Measurements from ENCODE around the gene LIM2. TPM values are rescaled to one million over a fixed set of nuclear protein-coding genes. Genes with fewer than 3 reads are reported as not detected.
A peak's percentile ranks its signal among the peaks of the same experiment; 100 is the strongest.

The LIM2 gene
- total RNA-seq, 4 donors from 2014 or later: not detected

DNA sequence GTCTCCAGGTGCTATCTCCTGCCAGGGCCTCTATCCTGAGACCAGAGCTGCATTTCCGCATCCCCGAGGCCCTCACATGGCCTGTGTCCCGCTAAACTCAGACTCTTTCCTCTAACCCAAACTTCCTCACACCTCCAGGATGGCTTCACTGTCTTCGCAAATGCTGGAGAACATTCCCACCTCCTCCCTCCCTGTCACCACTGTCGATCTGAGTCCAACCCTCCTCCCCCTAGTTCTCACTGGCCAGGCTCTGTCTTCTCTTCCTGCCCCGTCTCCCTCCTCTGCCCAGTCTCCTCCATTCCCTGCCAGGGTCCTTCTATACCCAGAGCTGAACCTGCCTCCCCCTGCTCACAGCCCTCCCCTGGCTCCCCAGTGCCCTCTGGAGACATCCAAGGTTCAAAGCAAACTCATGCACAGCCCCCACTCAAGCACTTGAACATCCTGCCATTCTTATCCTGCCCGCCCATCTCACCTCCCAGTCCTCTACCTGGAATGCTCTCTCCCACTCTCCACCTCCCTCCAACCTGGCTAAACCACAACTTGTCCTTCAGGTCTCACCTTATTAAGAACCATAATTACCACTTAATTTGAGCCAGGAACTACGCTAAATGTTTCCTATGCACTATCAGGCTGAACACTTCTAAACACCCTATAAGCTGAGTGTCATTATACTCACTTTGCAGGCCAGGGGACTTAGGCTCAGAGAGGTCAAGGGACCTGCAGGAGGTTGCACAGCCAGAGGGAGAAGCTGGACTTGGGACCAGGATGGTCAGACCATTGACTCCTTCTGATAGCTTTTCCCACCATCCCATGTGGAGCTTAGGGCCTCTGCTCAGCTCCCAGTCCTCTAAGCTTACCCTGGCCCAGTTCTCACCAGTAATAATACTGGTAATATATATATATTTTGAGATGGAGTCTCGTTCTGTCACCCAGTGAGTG, 44.9 kb downstream of the LIM2 start:
- no peak for DNase-seq (ENCODE audit: low spot score in 2 of 2)
- Histone ChIP-seq H3K27ac (no peak overlapping the region), H3K4me1 (peaks cover 19% of the 10 kb centered on the region), H3K9me3 (no peaks in the 10 kb centered on the region), H3K27me3 (no peaks in the 10 kb centered on the region), H3K4me3 (no peak overlapping the region), H3K36me3 (peaks cover 30% of the 10 kb centered on the region)
- 45% methylated on average over 9 of the region's 9 CpGs for WGBS
- TF ChIP-seq POLR2A (IDR thresholded peaks at IDR 0.05): no peak
- TF ChIP-seq POLR2AphosphoS5 (IDR thresholded peaks at IDR 0.05): no peak
- no peak for TF ChIP-seq EP300 (IDR thresholded peaks at IDR 0.05)
- TF ChIP-seq, protein P1, sequence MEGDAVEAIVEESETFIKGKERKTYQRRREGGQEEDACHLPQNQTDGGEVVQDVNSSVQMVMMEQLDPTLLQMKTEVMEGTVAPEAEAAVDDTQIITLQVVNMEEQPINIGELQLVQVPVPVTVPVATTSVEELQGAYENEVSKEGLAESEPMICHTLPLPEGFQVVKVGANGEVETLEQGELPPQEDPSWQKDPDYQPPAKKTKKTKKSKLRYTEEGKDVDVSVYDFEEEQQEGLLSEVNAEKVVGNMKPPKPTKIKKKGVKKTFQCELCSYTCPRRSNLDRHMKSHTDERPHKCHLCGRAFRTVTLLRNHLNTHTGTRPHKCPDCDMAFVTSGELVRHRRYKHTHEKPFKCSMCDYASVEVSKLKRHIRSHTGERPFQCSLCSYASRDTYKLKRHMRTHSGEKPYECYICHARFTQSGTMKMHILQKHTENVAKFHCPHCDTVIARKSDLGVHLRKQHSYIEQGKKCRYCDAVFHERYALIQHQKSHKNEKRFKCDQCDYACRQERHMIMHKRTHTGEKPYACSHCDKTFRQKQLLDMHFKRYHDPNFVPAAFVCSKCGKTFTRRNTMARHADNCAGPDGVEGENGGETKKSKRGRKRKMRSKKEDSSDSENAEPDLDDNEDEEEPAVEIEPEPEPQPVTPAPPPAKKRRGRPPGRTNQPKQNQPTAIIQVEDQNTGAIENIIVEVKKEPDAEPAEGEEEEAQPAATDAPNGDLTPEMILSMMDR (IDR thresholded peaks at IDR 0.05): no peak

DNA sequence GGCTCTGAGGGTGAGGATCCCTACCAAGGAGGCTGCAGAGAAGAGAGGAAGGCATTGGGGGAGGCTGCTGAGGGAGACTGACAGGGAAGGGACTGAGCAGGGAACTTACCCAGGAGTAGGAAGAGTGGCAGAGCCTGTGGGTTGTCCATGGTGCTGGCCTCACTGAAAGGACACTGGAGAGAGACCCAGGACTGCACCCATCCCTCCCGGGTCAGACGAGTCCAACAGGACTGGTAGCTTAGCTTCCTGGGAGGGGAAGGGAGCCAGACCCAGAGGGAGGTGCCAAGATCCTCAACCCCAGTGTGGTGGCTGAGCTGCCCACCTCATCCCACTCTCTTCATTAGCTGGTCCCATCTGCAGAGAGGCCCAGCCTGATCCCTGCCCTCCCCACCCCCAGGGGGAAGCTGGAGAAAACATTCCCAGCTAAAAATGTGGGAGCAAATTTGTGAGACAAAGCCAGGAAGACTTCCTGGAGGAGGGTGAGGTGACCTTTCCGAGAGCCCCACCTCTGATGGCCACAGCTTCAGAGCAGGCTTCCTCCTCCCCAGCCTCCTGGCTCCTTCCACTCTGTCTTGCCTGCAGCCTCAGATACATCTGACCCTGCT, 45.7 kb downstream of the LIM2 start, which contains the start of gene VSIG10L:
Gene VSIG10L (minus strand): TSS at position 164 of the 605 bp plus-strand sequence. CDS start 15 bp downstream, at position 149.
- Histone ChIP-seq H3K27me3 (no peaks in the 10 kb centered on the region), H3K27ac (peak within 1 kb of the TSS; percentile 24), H3K4me1 (peaks cover 19% of the 10 kb centered on the region), H3K9me3 (no peaks in the 10 kb centered on the region), H3K4me3 (peak within 1 kb of the TSS; percentile 69), H3K36me3 (peaks cover 23% of the 10 kb centered on the region)
- TF ChIP-seq EP300 (IDR thresholded peaks at IDR 0.05) (no peak), POLR2A (IDR thresholded peaks at IDR 0.05) (no peak), POLR2AphosphoS5 (IDR thresholded peaks at IDR 0.05) (no peak)
- TF ChIP-seq, protein P1 (IDR thresholded peaks at IDR 0.05): no peak
- WGBS: 51% methylated on average over 3 of the region's 3 CpGs
- no peak for DNase-seq (ENCODE audit: low spot score in 2 of 2)

DNA sequence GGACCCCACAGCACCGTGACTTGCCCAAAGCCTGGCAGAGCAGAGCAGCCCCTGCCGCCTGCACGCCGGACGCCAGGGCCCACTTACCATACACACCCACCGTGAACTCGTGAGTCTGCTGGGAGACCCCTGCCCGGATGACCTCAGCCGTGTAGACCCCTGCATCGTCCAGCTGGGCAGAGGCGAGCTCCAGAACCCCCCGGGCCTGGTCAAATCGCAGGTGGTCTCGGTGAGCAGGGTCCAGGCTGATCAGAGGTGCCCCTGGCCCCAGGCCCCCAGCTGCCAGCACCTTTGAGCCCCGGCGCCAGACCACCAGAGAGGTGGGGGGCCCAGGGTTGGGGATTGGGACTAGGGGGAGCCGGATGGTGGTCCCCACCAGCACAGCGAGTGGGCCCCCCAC, 46.7 kb downstream of the LIM2 start:
- 94% methylated on average over 13 of the region's 18 CpGs for WGBS
- peak overlapping the region; percentile 69 for H3K4me3 ChIP-seq

DNA sequence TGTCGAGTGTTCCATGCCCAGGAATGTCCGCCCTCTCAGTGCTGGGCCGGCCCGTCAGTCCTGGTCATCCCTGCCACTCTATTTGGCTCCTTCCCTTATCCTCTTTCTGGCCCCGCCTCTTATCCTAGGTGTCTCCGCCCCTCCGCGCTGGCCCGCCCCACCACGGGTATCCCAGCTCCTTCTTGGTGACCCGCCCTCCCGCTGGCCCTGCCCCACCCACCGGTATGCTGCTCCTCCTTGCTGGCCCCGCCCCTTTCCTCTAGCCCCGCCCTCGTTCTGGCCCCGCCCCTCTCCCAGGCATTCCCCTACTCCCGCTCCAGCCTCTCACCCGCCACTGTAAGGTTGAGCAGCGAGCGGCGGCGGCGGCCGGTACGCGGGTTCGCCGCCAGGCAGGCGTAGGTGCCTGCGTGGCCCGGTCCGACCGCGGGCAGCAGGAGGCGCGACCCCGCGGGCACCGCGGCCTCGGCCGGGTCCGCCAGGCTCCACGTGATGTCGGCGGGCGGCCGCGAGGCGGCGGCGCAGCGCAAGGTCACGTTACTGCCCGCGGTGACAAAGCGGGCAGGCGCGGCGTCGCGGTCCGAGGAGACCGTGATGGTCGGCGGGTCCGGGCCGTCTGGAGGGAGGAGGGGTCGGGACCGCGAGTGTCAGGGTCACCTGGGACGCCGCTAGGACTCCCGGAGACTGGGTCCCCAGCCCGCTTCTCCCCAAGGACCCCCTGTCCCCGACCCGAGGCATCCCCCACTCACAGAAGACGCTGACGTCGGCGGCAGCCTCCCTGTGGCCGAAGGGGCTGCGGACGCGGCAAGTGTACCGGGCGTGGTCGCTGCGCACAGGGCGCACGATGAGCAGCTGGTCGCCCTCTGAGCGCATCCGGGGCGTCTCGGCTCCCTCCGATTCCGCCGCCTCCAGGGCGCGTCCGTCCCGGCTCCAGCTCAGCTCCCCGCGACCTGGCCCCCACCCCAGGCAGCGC, 47.8 kb downstream of the LIM2 start:
- Histone ChIP-seq H3K4me1 (peaks cover 19% of the 10 kb centered on the region), H3K9me3 (no peaks in the 10 kb centered on the region), H3K36me3 (peaks cover 4% of the 10 kb centered on the region), H3K27ac (peak overlapping the region; percentile 84), H3K27me3 (no peaks in the 10 kb centered on the region), H3K4me3 (peak overlapping the region; percentile 69)
- TF ChIP-seq POLR2A (IDR thresholded peaks at IDR 0.05): peak; percentile 44 to 64
- no peak for TF ChIP-seq POLR2AphosphoS5 (IDR thresholded peaks at IDR 0.05)
- TF ChIP-seq, protein P1 (IDR thresholded peaks at IDR 0.05): peak; percentile 23 to 29
- WGBS: under 1% methylated on average over 17 of the region's 107 CpGs
- DNase-seq (ENCODE audit: low spot score in 2 of 2): peak; percentile 100

More for the DNA sequence above, 46.7 kb downstream of the LIM2 start:
- Histone ChIP-seq H3K36me3 (peaks cover 13% of the 10 kb centered on the region), H3K9me3 (no peaks in the 10 kb centered on the region), H3K27ac (peak overlapping the region; percentile 24), H3K27me3 (no peaks in the 10 kb centered on the region), H3K4me1 (peaks cover 19% of the 10 kb centered on the region)
- no peak for TF ChIP-seq POLR2AphosphoS5 (IDR thresholded peaks at IDR 0.05)
- TF ChIP-seq POLR2A (IDR thresholded peaks at IDR 0.05): no peak
- TF ChIP-seq, protein P1 (IDR thresholded peaks at IDR 0.05): no peak
- no peak for TF ChIP-seq EP300 (IDR thresholded peaks at IDR 0.05)
- DNase-seq (ENCODE audit: low spot score in 2 of 2): no peak

All from suprapubic skin (tissue), 4 donors.